Measurements from ENCODE around the gene SLC25A17.

GRCh38 chr22:40838486-40838885 lies 19.3 kb upstream of the SLC25A17 start:
- no peak for TF ChIP-seq CTCF (IDR thresholded peaks at IDR 0.05; ENCODE audit: insufficient read depth, low read length, poor library complexity, severe bottlenecking)
- TF ChIP-seq EZH2phosphoT487 (conservative IDR thresholded peaks at IDR 0.05; ENCODE audit: low read length): no peak

All from SU-DHL-6 (cell line).